OCI-LY3 (cell line): ENCODE results near the gene OR52B6.
"Not testable (repeated sequence)": the region's sequence is repeated elsewhere in the genome, so short reads cannot be mapped to it uniquely, and the experiment has no call there.

Experiments
- H2AFZ ChIP-seq: fragments of 200-600, 300-600 bp; shearing (Covaris generic); 2 replicates; pipeline ENCODE4 v1.6.0; 2014; ENCODE audit warnings: antibody characterized with exemption, low read depth, low read length
- H3K27ac ChIP-seq: fragments of 200-600, 300-600 bp; sonication (generic); 2 replicates; pipeline ENCODE4 v1.5.1; 2014; ENCODE audit warnings: mild to moderate bottlenecking, low read length, moderate library complexity, mixed read lengths
- H3K27me3 ChIP-seq: fragments of 200-600, 300-600 bp; sonication (generic); 2 replicates; pipeline ENCODE4 v1.6.1; 2014; ENCODE audit warnings: low read depth, low read length, mixed read lengths
- H3K36me3 ChIP-seq: fragments of 200-600, 300-600 bp; sonication (generic); replicated peaks from 2 replicates; pipeline ENCODE3; 2014; ENCODE audit warnings: low read depth, low read length, mixed read lengths
- H3K4me1 ChIP-seq: fragments of 300-600, 200-600 bp; sonication (generic); 2 replicates; pipeline ENCODE4 v1.6.1; 2014; ENCODE audit warnings: low read length, mixed read lengths
- H3K4me2 ChIP-seq: fragments of 200-600, 300-600 bp; sonication (generic); 2 replicates; pipeline ENCODE4 v1.6.1; 2014; ENCODE audit warnings: low read length, mixed read lengths
- H3K4me3 ChIP-seq: fragments of 300-600, 200-600 bp; sonication (generic); 2 replicates; pipeline ENCODE4 v1.5.1; 2014; ENCODE audit warnings: antibody characterized with exemption, mild to moderate bottlenecking, low read length, moderate library complexity
- H3K79me2 ChIP-seq: fragments of 300-600, 200-600 bp; shearing (Covaris generic); 2 replicates; pipeline ENCODE4 v1.6.1; 2014; ENCODE audit warnings: mild to moderate bottlenecking, low read length, mixed read lengths
- H3K9ac ChIP-seq: fragments of 300-600, 200-600 bp; shearing (Covaris generic); 2 replicates; pipeline ENCODE4 v1.6.0; 2014; ENCODE audit warnings: mild to moderate bottlenecking, low read length, moderate library complexity
- H3K9me3 ChIP-seq: fragments of 200-600, 300-600 bp; shearing (Covaris generic); 2 replicates; pipeline ENCODE4 v1.6.1; 2014; ENCODE audit warnings: low read length, mixed read lengths; ENCODE audit not compliant: insufficient read depth
- H4K20me1 ChIP-seq: fragments of 200-600, 300-600 bp; sonication (generic); 2 replicates; pipeline ENCODE4 v1.6.1; 2016; ENCODE audit warnings: low read length, mixed read lengths; ENCODE audit not compliant: insufficient read depth
- EZH2phosphoT487 ChIP-seq: fragments of 200-600 bp; shearing (Covaris generic); IDR thresholded peaks from 2 replicates; pipeline ENCODE4 v1.6.1; 2018; ENCODE audit warnings: antibody characterized with exemption, mixed run types, low read depth
- TF ChIP-seq, protein P1 (sequence below): fragments of 200-600, 300-600 bp; sonication (generic); IDR thresholded peaks from 2 replicates; pipeline ENCODE4 v1.5.1; 2014; ENCODE audit warnings: antibody characterized with exemption, low read length, low read depth

OR52B6 gene

DNA sequence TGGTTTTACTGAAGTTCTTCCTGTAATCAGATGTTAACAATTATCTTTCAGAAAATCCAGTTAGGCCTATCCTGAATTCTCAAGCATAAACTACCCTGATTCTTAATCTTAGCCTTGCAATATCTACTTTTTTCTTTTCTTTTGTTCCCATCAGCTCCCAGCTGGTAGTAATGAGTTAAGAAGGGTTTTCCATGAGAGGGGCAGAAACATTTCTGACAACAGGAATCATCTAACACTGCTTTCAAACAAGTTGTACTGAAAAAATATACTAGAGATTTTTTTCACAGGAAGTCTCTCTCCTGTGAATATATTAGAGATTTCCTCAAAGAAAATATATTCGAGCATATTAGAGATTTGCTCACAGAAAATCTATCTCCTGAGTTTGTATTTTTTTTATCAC lies 12.5 kb downstream of the OR52B6 start:
- H3K79me2 ChIP-seq: no peaks in the 10 kb centered on the region
- H3K4me1 ChIP-seq: no peaks in the 10 kb centered on the region
- H3K27ac ChIP-seq: no peak overlapping the region
- no peaks in the 10 kb centered on the region for H3K9me3 ChIP-seq
- TF ChIP-seq, protein P1, sequence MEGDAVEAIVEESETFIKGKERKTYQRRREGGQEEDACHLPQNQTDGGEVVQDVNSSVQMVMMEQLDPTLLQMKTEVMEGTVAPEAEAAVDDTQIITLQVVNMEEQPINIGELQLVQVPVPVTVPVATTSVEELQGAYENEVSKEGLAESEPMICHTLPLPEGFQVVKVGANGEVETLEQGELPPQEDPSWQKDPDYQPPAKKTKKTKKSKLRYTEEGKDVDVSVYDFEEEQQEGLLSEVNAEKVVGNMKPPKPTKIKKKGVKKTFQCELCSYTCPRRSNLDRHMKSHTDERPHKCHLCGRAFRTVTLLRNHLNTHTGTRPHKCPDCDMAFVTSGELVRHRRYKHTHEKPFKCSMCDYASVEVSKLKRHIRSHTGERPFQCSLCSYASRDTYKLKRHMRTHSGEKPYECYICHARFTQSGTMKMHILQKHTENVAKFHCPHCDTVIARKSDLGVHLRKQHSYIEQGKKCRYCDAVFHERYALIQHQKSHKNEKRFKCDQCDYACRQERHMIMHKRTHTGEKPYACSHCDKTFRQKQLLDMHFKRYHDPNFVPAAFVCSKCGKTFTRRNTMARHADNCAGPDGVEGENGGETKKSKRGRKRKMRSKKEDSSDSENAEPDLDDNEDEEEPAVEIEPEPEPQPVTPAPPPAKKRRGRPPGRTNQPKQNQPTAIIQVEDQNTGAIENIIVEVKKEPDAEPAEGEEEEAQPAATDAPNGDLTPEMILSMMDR: no peak
- no peak for TF ChIP-seq EZH2phosphoT487
- no peaks in the 10 kb centered on the region for H3K36me3 ChIP-seq
- no peaks in the 10 kb centered on the region for H4K20me1 ChIP-seq
- no peak overlapping the region for H3K4me3 ChIP-seq
- H3K9ac ChIP-seq: no peak overlapping the region
- H3K27me3 ChIP-seq: no peaks in the 10 kb centered on the region
- no peak overlapping the region for H3K4me2 ChIP-seq
- no peak overlapping the region for H2AFZ ChIP-seq

DNA sequence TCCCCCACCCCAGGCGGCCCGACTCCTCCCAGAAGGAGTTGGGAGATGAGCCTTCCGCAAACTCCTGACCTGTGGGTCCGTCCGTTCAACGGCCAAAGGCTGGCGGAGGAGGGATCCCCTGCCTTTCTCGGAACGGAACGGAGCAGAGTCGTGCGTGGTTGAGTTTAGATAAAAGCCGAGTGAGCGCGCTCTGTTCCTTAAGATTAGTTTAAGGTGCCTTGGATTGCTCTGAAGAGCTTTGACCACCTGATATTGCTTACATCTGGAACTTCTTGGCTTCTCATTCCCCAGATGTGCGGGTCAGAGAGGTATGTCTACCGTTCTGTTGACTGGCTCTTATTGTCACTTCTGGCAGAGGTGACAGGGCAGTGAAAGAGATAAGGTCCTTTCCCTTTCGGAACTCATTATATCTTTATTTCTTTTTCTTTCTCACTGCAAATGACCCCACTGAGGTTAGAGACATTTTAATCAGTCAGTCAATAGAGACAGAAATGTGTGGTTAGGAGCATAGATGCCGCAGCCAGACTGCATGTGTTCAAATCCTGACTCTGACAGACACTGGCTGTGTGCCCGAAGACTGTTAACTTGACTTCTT lies 16.0 kb downstream of the OR52B6 start, which contains the start of gene TRIM6:
TSS of gene TRIM6 (plus strand) at position 31 of the 595 bp plus-strand sequence. CDS start at position 292, 261 bp downstream.
- Histone ChIP-seq H3K79me2 (no peaks in the 10 kb centered on the region), H3K27ac (no peak within 1 kb of the TSS), H3K27me3 (no peaks in the 10 kb centered on the region), H4K20me1 (no peaks in the 10 kb centered on the region), H3K4me1 (peaks cover 4% of the 10 kb centered on the region), H3K4me2 (peak within 1 kb of the TSS; percentile 61), H2AFZ (no peak within 1 kb of the TSS; the same call in 1 of the 2 replicates), H3K9me3 (no peaks in the 10 kb centered on the region), H3K9ac (peak within 1 kb of the TSS; percentile 24; the same call in 1 of the 2 replicates), H3K36me3 (no peaks in the 10 kb centered on the region), H3K4me3 (peak within 1 kb of the TSS; percentile 72)
- TF ChIP-seq, protein P1: no peak
- no peak for TF ChIP-seq EZH2phosphoT487

DNA sequence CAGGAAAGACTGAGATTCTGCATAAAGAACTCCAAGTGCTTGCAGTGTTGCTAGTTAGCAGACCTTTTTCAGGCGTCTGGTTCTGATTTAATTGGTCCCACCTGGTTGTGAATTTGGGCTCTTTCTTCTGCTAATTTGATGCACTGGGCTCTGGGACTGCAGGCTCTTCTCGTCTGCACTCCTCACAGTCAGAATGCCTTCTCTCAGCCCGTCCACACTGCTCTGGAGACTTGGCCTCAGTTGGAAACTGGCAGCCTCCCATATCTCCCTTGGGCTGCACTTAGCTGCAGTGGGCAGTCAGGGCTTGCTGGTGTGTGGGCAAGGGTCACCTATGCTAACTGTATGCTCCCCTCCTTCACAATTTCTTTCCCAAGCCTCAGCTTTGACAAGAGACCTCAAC lies 17.3 kb downstream of the OR52B6 start:
- H3K4me2 ChIP-seq: no peak overlapping the region
- H3K27ac ChIP-seq: no peak overlapping the region
- TF ChIP-seq, protein P1: no peak
- no peak for TF ChIP-seq EZH2phosphoT487
- H3K4me1 ChIP-seq: peaks cover 4% of the 10 kb centered on the region
- H3K9ac ChIP-seq: no peak overlapping the region
- H3K9me3 ChIP-seq: no peaks in the 10 kb centered on the region
- no peaks in the 10 kb centered on the region for H3K27me3 ChIP-seq
- H3K4me3 ChIP-seq: no peak overlapping the region
- no peaks in the 10 kb centered on the region for H3K79me2 ChIP-seq
- no peak overlapping the region for H2AFZ ChIP-seq
- no peaks in the 10 kb centered on the region for H3K36me3 ChIP-seq
- no peaks in the 10 kb centered on the region for H4K20me1 ChIP-seq

GRCh38 chr11:5600374-5600851 lies 19.7 kb downstream of the OR52B6 start:
- H3K27me3 ChIP-seq: no peaks in the 10 kb centered on the region
- no peak overlapping the region for H3K27ac ChIP-seq
- no peaks in the 10 kb centered on the region for H4K20me1 ChIP-seq
- H3K36me3 ChIP-seq: no peaks in the 10 kb centered on the region
- peak overlapping the region; percentile 30; the same call in 1 of the 2 replicates for H3K4me2 ChIP-seq
- no peak overlapping the region for H3K9ac ChIP-seq
- peaks cover 4% of the 10 kb centered on the region for H3K4me1 ChIP-seq
- no peaks in the 10 kb centered on the region for H3K9me3 ChIP-seq
- H2AFZ ChIP-seq: peak overlapping the region; percentile 75
- H3K79me2 ChIP-seq: no peaks in the 10 kb centered on the region
- no peak overlapping the region for H3K4me3 ChIP-seq
- TF ChIP-seq, protein P1: peak; percentile 93
- TF ChIP-seq EZH2phosphoT487: no peak

DNA sequence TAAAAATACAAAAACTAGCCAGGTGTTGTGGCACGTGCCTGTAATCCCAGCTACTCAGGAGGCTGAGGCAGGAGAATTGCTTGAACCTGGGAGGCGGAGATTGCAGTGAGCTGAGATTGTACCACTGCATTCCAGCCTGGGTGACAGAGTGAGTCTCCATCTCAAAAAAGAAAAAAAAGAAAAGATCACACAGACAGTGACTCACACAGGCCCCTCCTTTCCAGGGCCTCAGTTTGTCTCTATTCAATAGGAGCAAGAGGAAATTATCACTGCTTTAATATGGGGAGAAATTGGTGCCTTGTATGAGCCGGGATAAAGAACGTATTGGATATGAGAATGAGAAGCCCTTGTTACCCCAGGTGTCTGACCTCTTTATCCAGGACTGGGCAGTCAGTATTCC lies 22.1 kb downstream of the OR52B6 start:
- H3K9ac ChIP-seq, H3K27ac ChIP-seq, H3K4me1 ChIP-seq, H3K4me2 ChIP-seq, H3K36me3 ChIP-seq, H3K79me2 ChIP-seq, H3K4me3 ChIP-seq, H2AFZ ChIP-seq, H4K20me1 ChIP-seq, H3K27me3 ChIP-seq, H3K9me3 ChIP-seq: not testable (repeated sequence)
